Fibroblast of villous mesenchyme (primary cell): ENCODE data around the gene CYBA. TPM values are rescaled to one million over a fixed set of nuclear protein-coding genes. Genes with fewer than 3 reads are reported as not detected.
A peak's percentile ranks its signal among the peaks of the same experiment; 100 is the strongest.

Source experiments
- DNase-seq: peaks from one replicate; pipeline ENCODE4 v3.0.0-alpha.2; 2010; ENCODE audit warnings: low read depth
- H3K4me3 ChIP-seq: 2 replicates; pipeline ENCODE4 v1.5.1; 2011; ENCODE audit warnings: low read depth, mild to moderate bottlenecking, low read length
- total RNA-seq: library from RNA; depleted of rRNA; stranded (reverse); fragments of >200 nt; gene quantifications from 2 replicates; pipeline ENCODE4 v1.2.3, GENCODE V29; 2012
- TF ChIP-seq, protein P1 (sequence below): IDR thresholded peaks from 2 replicates; pipeline ENCODE4 v1.5.1; 2012; ENCODE audit warnings: low read depth, mild to moderate bottlenecking, low read length; ENCODE audit not compliant: insufficient read depth

CYBA gene
- total RNA-seq, 1 donor, result 167 TPM

DNA sequence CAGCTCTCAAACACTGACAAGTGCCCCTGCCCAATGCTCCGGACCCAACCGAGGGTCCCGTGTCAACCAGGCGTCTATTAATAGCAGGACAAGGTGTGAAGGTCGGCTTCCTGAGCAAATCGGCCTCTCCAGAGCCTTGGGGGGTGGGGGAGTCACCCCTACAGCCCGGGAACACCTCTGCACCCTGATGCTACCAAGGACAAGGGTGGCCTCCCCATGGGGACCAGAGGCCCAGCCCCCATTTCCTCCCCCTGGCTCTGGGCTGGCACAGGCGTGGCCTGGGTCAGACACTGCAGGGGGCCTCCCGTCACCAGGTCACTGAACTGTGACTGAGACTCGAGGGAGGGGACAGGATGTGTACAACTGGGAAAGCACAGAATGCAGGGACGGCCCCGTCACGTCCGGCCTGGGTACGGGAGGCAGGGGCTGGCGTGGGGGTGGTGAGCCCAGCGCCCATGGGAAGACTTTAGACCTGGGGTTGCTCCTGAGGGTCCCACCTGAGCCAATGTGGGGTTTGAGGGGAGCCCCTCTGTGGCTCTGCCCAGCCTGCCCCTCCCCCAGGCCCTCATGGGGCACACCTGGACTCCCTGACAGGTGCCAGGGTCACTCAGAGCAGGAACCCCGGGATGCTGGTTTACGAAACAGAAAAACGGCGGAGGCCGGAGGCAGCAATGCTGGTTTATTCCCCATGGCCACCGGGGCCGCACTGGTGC is 579 bp upstream of the CYBA start:
- no peak for DNase-seq
- peak overlapping the region; percentile 84 for H3K4me3 ChIP-seq
- TF ChIP-seq, protein P1, sequence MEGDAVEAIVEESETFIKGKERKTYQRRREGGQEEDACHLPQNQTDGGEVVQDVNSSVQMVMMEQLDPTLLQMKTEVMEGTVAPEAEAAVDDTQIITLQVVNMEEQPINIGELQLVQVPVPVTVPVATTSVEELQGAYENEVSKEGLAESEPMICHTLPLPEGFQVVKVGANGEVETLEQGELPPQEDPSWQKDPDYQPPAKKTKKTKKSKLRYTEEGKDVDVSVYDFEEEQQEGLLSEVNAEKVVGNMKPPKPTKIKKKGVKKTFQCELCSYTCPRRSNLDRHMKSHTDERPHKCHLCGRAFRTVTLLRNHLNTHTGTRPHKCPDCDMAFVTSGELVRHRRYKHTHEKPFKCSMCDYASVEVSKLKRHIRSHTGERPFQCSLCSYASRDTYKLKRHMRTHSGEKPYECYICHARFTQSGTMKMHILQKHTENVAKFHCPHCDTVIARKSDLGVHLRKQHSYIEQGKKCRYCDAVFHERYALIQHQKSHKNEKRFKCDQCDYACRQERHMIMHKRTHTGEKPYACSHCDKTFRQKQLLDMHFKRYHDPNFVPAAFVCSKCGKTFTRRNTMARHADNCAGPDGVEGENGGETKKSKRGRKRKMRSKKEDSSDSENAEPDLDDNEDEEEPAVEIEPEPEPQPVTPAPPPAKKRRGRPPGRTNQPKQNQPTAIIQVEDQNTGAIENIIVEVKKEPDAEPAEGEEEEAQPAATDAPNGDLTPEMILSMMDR, result no peak

GRCh38 chr16:88649924-88650748 is 717 bp downstream of the CYBA start:
- peak overlapping the region; percentile 84 for H3K4me3 ChIP-seq
- TF ChIP-seq, protein P1, result no peak
- peak; percentile 47 for DNase-seq

DNA sequence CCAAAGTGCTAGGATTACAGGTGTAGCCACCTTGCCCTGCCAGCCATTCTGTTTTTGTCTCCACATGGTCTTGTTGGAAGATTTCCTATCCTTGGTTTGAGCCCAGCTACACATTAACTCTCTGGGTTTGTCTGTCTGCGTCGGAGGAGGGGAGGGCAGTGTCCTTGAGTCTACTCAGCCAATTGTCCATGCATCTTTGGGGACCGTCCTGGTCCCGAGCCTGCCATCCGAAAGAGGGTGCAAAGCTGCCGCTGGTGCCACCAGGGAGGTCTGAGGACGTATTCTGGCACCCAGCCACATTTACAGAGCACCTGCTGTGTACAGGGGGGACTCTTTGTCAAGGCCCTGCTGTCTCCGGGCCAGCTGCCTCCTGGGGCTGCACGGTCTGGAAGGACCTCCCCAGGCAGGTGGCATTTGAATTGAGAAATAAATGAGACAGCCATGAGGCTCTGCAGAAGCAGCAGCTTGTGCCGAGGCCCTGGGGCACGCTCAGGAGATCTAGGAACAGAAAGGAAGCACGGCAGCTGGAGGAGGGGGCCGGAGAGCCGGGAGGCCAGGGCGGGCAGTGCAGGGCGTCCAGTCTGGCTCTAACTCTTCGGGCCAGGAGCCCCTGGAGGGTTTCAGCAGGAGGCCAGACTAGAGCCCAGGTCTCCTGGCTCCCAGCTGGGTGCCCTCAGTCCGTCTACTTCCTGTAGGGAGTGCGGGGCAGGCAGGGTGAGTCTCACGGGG is 1.5 kb downstream of the CYBA start:
- TF ChIP-seq, protein P1, result no peak
- H3K4me3 ChIP-seq, result peak overlapping the region; percentile 84
- no peak for DNase-seq

GRCh38 chr16:88647178-88648070 is 3.4 kb downstream of the CYBA start:
- no peak for DNase-seq
- no peak overlapping the region for H3K4me3 ChIP-seq
- TF ChIP-seq, protein P1, result no peak

DNA sequence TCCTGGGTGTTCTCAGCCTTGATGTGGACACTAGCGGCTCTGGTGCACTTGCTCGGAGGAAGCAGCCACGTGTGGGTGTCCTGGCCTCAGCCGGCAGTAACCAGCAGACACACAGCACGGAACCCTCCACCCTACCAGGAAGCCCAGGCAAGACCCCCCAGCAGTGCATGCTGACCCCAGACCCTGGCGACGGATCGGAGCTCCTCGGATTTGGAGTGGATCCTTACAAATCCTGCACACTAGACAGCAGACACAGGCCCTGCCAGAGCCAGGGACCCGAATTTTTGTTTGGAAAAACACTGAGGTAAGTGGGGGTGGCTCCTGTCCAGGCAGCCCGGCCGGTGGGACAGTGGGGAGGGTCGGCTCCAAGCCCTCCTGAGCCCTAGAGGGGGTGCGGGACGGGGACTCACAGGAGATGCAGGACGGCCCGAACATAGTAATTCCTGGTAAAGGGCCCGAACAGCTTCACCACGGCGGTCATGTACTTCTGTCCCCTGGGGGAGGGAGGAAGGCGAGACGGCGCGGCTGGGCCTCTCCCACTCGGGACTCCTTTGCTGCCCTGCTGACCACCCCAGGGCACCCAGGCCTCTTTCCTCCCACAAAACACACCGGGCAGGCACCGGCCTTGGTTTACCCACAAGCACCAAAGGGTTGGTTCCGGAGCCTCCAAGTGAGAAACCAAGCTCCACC is 4.4 kb downstream of the CYBA start:
- H3K4me3 ChIP-seq, result no peak overlapping the region
- TF ChIP-seq, protein P1, result no peak
- no peak for DNase-seq
